ENCODE results near the gene MSANTD1. TPM values are rescaled to one million over a fixed set of nuclear protein-coding genes. Genes with fewer than 3 reads are reported as not detected.
A peak's percentile ranks its signal among the peaks of the same experiment; 100 is the strongest.

The MSANTD1 gene
- total and polyA plus RNA-seq, 10 of the 15 experiments (the other 5 are each of a cell fraction or from before 2014, with no cell fraction given): 0.07 to 0.87 (median 0.22) TPM; not detected in 2

GRCh38 chr4:3217266-3217665 lies 31.7 kb upstream of the MSANTD1 start:
- TF ChIP-seq RAD51 (IDR thresholded peaks at IDR 0.05) (no peak), POLR2A (IDR thresholded peaks at IDR 0.05; ENCODE audit: low read depth, low read length) (peak; percentile 29; the same call in 1 of the 2 replicates)
- in situ Hi-C loops (cut with MboI) (no loop called here), intact Hi-C loops (cut with micrococcal nuclease; ENCODE audit: unreplicated experiment) (no loop called here)
- POLR2A ChIA-PET: no interaction called here
- ATAC-seq: no peak
- CTCF ChIA-PET: no interaction called here
- no peak for DNase-seq (ENCODE audit: low read depth, low spot score)
- H3K27ac ChIP-seq (ENCODE audit: control insufficient read depth, insufficient read depth): no peak overlapping the region
- WGBS (ENCODE audit: insufficient coverage, insufficient replicate concordance, low lambda C conversion rate, missing lambda C conversion rate): 100% methylated on average over 2 of the region's 2 CpGs
- SMC1A ChIA-PET (ENCODE audit: uncharacterized antibody, unreplicated experiment): no interaction called here
- H3K4me3 ChIP-seq: no peak overlapping the region
- H2AFZ ChIP-seq (ENCODE audit: control insufficient read depth, low read depth, low read length): no peak overlapping the region
- H3K79me2 ChIP-seq (ENCODE audit: control insufficient read depth, insufficient read depth, low read length): no peaks in the 10 kb centered on the region
- RAD21 ChIA-PET (ENCODE audit: unreplicated experiment): no interaction called here
- peaks cover 39 to 65% of the 10 kb centered on the region in 2 experiments for H3K36me3 ChIP-seq (ENCODE audit: control insufficient read depth in 2 of 2, insufficient read depth in 2 of 2, low read length in 1 of 2)
- no peak for FAIRE-seq
- no peaks in the 10 kb centered on the region for H4K20me1 ChIP-seq (ENCODE audit: control insufficient read depth, insufficient read depth)
- no peaks in the 10 kb centered on the region for H3K9me3 ChIP-seq (replicated peaks; ENCODE audit: control insufficient read depth, insufficient read depth, low read length)
- no peaks in the 10 kb centered on the region for H3K27me3 ChIP-seq (replicated peaks in 1 of 2; ENCODE audit: control insufficient read depth in 2 of 2, insufficient read depth in 2 of 2, low read length in 1 of 2)
- H3K4me1 ChIP-seq (ENCODE audit: control insufficient read depth, insufficient read depth, low read length): no peaks in the 10 kb centered on the region
- H3K9ac ChIP-seq (ENCODE audit: control insufficient read depth, insufficient read depth, low read length): no peak overlapping the region
- no peak overlapping the region for H3K4me2 ChIP-seq (ENCODE audit: control insufficient read depth, insufficient read depth)
- BruUV-seq (replicated peaks): no TSS peak

GRCh38 chr4:3217771-3218170 lies 31.2 kb upstream of the MSANTD1 start:
- H3K9me3 ChIP-seq (replicated peaks; ENCODE audit: control insufficient read depth, insufficient read depth, low read length): no peaks in the 10 kb centered on the region
- no peak overlapping the region for H3K27ac ChIP-seq (ENCODE audit: control insufficient read depth, insufficient read depth)
- H3K9ac ChIP-seq (ENCODE audit: control insufficient read depth, insufficient read depth, low read length): no peak overlapping the region
- H3K4me1 ChIP-seq (ENCODE audit: control insufficient read depth, insufficient read depth, low read length): no peaks in the 10 kb centered on the region
- H3K27me3 ChIP-seq (replicated peaks in 1 of 2; ENCODE audit: control insufficient read depth in 2 of 2, insufficient read depth in 2 of 2, low read length in 1 of 2): no peaks in the 10 kb centered on the region
- WGBS (ENCODE audit: insufficient coverage, insufficient replicate concordance, low lambda C conversion rate, missing lambda C conversion rate): 98% methylated on average over 16 of the region's 16 CpGs
- no peak overlapping the region for H3K4me2 ChIP-seq (ENCODE audit: control insufficient read depth, insufficient read depth)
- POLR2A ChIA-PET: no interaction called here
- no peak for DNase-seq (ENCODE audit: low read depth, low spot score)
- BruUV-seq (replicated peaks): no TSS peak
- no peak for ATAC-seq
- H2AFZ ChIP-seq (ENCODE audit: control insufficient read depth, low read depth, low read length): no peak overlapping the region
- SMC1A ChIA-PET (ENCODE audit: uncharacterized antibody, unreplicated experiment): no interaction called here
- FAIRE-seq: no peak
- no peaks in the 10 kb centered on the region for H4K20me1 ChIP-seq (ENCODE audit: control insufficient read depth, insufficient read depth)
- H3K4me3 ChIP-seq: no peak overlapping the region
- CTCF ChIA-PET: no interaction called here
- H3K79me2 ChIP-seq (ENCODE audit: control insufficient read depth, insufficient read depth, low read length): no peaks in the 10 kb centered on the region
- RAD21 ChIA-PET (ENCODE audit: unreplicated experiment): no interaction called here
- intact Hi-C loops (cut with micrococcal nuclease; ENCODE audit: unreplicated experiment): no loop called here
- in situ Hi-C loops (cut with MboI): no loop called here
- peaks cover 35 to 63% of the 10 kb centered on the region in 2 experiments for H3K36me3 ChIP-seq (ENCODE audit: control insufficient read depth in 2 of 2, insufficient read depth in 2 of 2, low read length in 1 of 2)
- no peak for TF ChIP-seq MEF2A (IDR thresholded peaks at IDR 0.05; ENCODE audit: insufficient read depth, low read depth, low read length)
- TF ChIP-seq SIN3A (IDR thresholded peaks at IDR 0.05; ENCODE audit: low read depth, low read length): no peak
- no peak for TF ChIP-seq NFYB (IDR thresholded peaks at IDR 0.05; ENCODE audit: insufficient read depth, low read depth, low read length)
- TF ChIP-seq ZBTB4 (CRISPR knock-in tag; IDR thresholded peaks at IDR 0.05): no peak
- no peak for TF ChIP-seq TCF12 (IDR thresholded peaks at IDR 0.05; ENCODE audit: low read depth, low read length)
- no peak for TF ChIP-seq CEBPB (IDR thresholded peaks at IDR 0.05; ENCODE audit: borderline replicate concordance in 1 of 2, low read depth in 2 of 2, low read length in 2 of 2)
- no peak for TF ChIP-seq ESRRA (IDR thresholded peaks at IDR 0.05; ENCODE audit: low read length)
- no peak for TF ChIP-seq CHD4 (IDR thresholded peaks at IDR 0.05)
- TF ChIP-seq ZZZ3 (IDR thresholded peaks at IDR 0.05; ENCODE audit: control insufficient read depth, insufficient read length, low read depth): no peak
- TF ChIP-seq CBX5 (IDR thresholded peaks at IDR 0.05; ENCODE audit: low read depth): no peak
- no peak for TF ChIP-seq DPF2 (IDR thresholded peaks at IDR 0.05)
- TF ChIP-seq CTCF (IDR thresholded peaks at IDR 0.05 in 2 of 3, conservative IDR thresholded peaks at IDR 0.05 in 1 of 3; ENCODE audit: control insufficient read depth in 2 of 3, extremely low read depth in 1 of 3, insufficient read depth in 1 of 3, low read depth in 3 of 3, low read length in 3 of 3): no peak
- TF ChIP-seq MXI1 (IDR thresholded peaks at IDR 0.05; ENCODE audit: low read depth, low read length): no peak
